GM03348 (cell line): ENCODE results near the gene GNPNAT1.

ENCODE experiments used
- DNase-seq: peaks from one replicate; pipeline ENCODE4 v3.0.0; 2012; ENCODE audit warnings: low spot score

Gene GNPNAT1

GRCh38 chr14:52791223-52792096, at the start of gene GNPNAT1:
Gene GNPNAT1 (minus strand): TSS chr14:52791607. CDS start chr14:52784650, 6,957 bp downstream.
- peak; percentile 96 for DNase-seq

- DNase-seq: peak; percentile 72
Measured at GRCh38 chr14:52840877-52841276, 49.5 kb upstream of the GNPNAT1 start.

- no peak for DNase-seq
Measured at GRCh38 chr14:52837451-52837850, 46.0 kb upstream of the GNPNAT1 start.

GRCh38 chr14:52836063-52836462, 44.7 kb upstream of the GNPNAT1 start:
- DNase-seq: no peak

- peak; percentile 84 for DNase-seq
Measured at GRCh38 chr14:52835122-52835903, 43.9 kb upstream of the GNPNAT1 start.

- peak; percentile 66 for DNase-seq
Measured at GRCh38 chr14:52834440-52834842, 43.0 kb upstream of the GNPNAT1 start.

- DNase-seq: no peak
Measured at GRCh38 chr14:52833891-52834290, 42.5 kb upstream of the GNPNAT1 start.

- DNase-seq: no peak
Measured at GRCh38 chr14:52829527-52830185, 38.2 kb upstream of the GNPNAT1 start.

- no peak for DNase-seq
Measured at GRCh38 chr14:52827426-52827825, 36.0 kb upstream of the GNPNAT1 start.

- DNase-seq: no peak
Measured at GRCh38 chr14:52825085-52825484, 33.7 kb upstream of the GNPNAT1 start.

GRCh38 chr14:52824462-52824861, 33.1 kb upstream of the GNPNAT1 start:
- no peak for DNase-seq

- no peak for DNase-seq
Measured at GRCh38 chr14:52821805-52822250, 30.4 kb upstream of the GNPNAT1 start.

- DNase-seq: no peak
Measured at GRCh38 chr14:52808101-52808500, 16.7 kb upstream of the GNPNAT1 start.

GRCh38 chr14:52806115-52806514, 14.7 kb upstream of the GNPNAT1 start:
- no peak for DNase-seq

GRCh38 chr14:52802597-52802996, 11.2 kb upstream of the GNPNAT1 start:
- peak; percentile 50 for DNase-seq

- DNase-seq: peak; percentile 31
Measured at GRCh38 chr14:52801014-52801712, 9.8 kb upstream of the GNPNAT1 start.

- DNase-seq: no peak
Measured at GRCh38 chr14:52798826-52799225, 7.4 kb upstream of the GNPNAT1 start.

GRCh38 chr14:52797653-52798052, 6.2 kb upstream of the GNPNAT1 start:
- DNase-seq: no peak

- no peak for DNase-seq
Measured at GRCh38 chr14:52793061-52793460, 1.7 kb upstream of the GNPNAT1 start.

GRCh38 chr14:52792097-52792415, 649 bp upstream of the GNPNAT1 start:
- DNase-seq: no peak

GRCh38 chr14:52790756-52791222, 618 bp downstream of the GNPNAT1 start:
- DNase-seq: no peak
